Measurements from ENCODE around the gene CREB5.
"Not testable (repeated sequence)": the region's sequence is repeated elsewhere in the genome, so short reads cannot be mapped to it uniquely, and the experiment has no call there.

The CREB5 gene

GRCh38 chr7:28582226-28582625 is 169.9 kb downstream of the CREB5 start:
- DNase-seq (ENCODE audit: low spot score): no peak

GRCh38 chr7:28584235-28584634 is 171.9 kb downstream of the CREB5 start:
- no peak for DNase-seq (ENCODE audit: low spot score)

GRCh38 chr7:28586736-28587135 is 174.4 kb downstream of the CREB5 start:
- DNase-seq (ENCODE audit: low spot score): no peak

- DNase-seq (ENCODE audit: low spot score): no peak
Observed at GRCh38 chr7:28587211-28587610, 174.9 kb downstream of the CREB5 start.

GRCh38 chr7:28588602-28589001 is 176.3 kb downstream of the CREB5 start:
- DNase-seq (ENCODE audit: low spot score): no peak

- DNase-seq (ENCODE audit: low spot score): no peak
Observed at GRCh38 chr7:28591041-28591674, 178.8 kb downstream of the CREB5 start.

GRCh38 chr7:28591725-28592349 is 179.5 kb downstream of the CREB5 start:
- no peak for DNase-seq (ENCODE audit: low spot score)

- DNase-seq (ENCODE audit: low spot score): no peak
Observed at GRCh38 chr7:28592861-28593260, 180.5 kb downstream of the CREB5 start.

GRCh38 chr7:28595076-28595475 is 182.8 kb downstream of the CREB5 start:
- DNase-seq (ENCODE audit: low spot score): no peak

- DNase-seq (ENCODE audit: low spot score): no peak
Observed at GRCh38 chr7:28595801-28596200, 183.5 kb downstream of the CREB5 start.

- no peak for DNase-seq (ENCODE audit: low spot score)
Observed at GRCh38 chr7:28596245-28596935, 184.1 kb downstream of the CREB5 start.

- DNase-seq (ENCODE audit: low spot score): no peak
Observed at GRCh38 chr7:28597284-28597683, 185.0 kb downstream of the CREB5 start.

GRCh38 chr7:28598037-28598436 is 185.7 kb downstream of the CREB5 start:
- not testable (repeated sequence) for DNase-seq (ENCODE audit: low spot score)

- no peak for DNase-seq (ENCODE audit: low spot score)
Observed at GRCh38 chr7:28598586-28598985, 186.3 kb downstream of the CREB5 start.

- no peak for DNase-seq (ENCODE audit: low spot score)
Observed at GRCh38 chr7:28599411-28599810, 187.1 kb downstream of the CREB5 start.

GRCh38 chr7:28602282-28602681 is 190.0 kb downstream of the CREB5 start:
- no peak for DNase-seq (ENCODE audit: low spot score)

- no peak for DNase-seq (ENCODE audit: low spot score)
Observed at GRCh38 chr7:28605427-28606085, 193.2 kb downstream of the CREB5 start.

- DNase-seq (ENCODE audit: low spot score): no peak
Observed at GRCh38 chr7:28606421-28606820, 194.1 kb downstream of the CREB5 start.

- DNase-seq (ENCODE audit: low spot score): no peak
Observed at GRCh38 chr7:28607855-28608193, 195.5 kb downstream of the CREB5 start.

GRCh38 chr7:28608237-28608656 is 195.9 kb downstream of the CREB5 start:
- no peak for DNase-seq (ENCODE audit: low spot score)

- DNase-seq (ENCODE audit: low spot score): no peak
Observed at GRCh38 chr7:28608731-28609130, 196.4 kb downstream of the CREB5 start.

GRCh38 chr7:28609608-28610007 is 197.3 kb downstream of the CREB5 start:
- DNase-seq (ENCODE audit: low spot score): no peak

GRCh38 chr7:28611399-28611897 is 199.1 kb downstream of the CREB5 start:
- DNase-seq (ENCODE audit: low spot score): not testable (repeated sequence)
